Duodenal mucosa (tissue), 2 donors: Measurements from ENCODE around the gene ZC3HAV1.
"Not testable (repeated sequence)": the region's sequence is repeated elsewhere in the genome, so short reads cannot be mapped to it uniquely, and the experiment has no call there.

Experiments used
- H3K27ac ChIP-seq: one replicate; pipeline ENCODE4 v1.7.0; 2013; ENCODE audit warnings: low read depth, low read length
- H3K27me3 ChIP-seq, 2 donors: one replicate each; pipeline ENCODE4 v1.7.0; 2013; ENCODE audit warnings: low read length in 2 of 2, control low read depth in 1 of 2; ENCODE audit not compliant: insufficient read depth in 2 of 2, control insufficient read depth in 1 of 2
- H3K36me3 ChIP-seq, 2 donors: one replicate each; pipeline ENCODE4 v1.7.0; 2013; ENCODE audit warnings: low read length in 2 of 2, control low read depth in 1 of 2; ENCODE audit not compliant: insufficient read depth in 2 of 2, control insufficient read depth in 1 of 2
- H3K4me1 ChIP-seq, 2 donors: one replicate each; pipeline ENCODE4 v1.7.0; 2013; ENCODE audit warnings: low read length in 2 of 2, control low read depth in 1 of 2; ENCODE audit not compliant: insufficient read depth in 2 of 2, control insufficient read depth in 1 of 2
- H3K4me3 ChIP-seq, 2 donors: one replicate each; pipeline ENCODE4 v1.7.0; 2013; ENCODE audit warnings: low read length in 2 of 2, low read depth in 1 of 2
- H3K9ac ChIP-seq, 2 donors: one replicate each; pipeline ENCODE4 v1.7.0; 2013; ENCODE audit warnings: low read length in 2 of 2, low read depth in 1 of 2
- H3K9me3 ChIP-seq, 2 donors: one replicate each; pipeline ENCODE4 v1.7.0; 2013; ENCODE audit warnings: low read length in 2 of 2, control low read depth in 1 of 2; ENCODE audit not compliant: control insufficient read depth in 1 of 2

ZC3HAV1 gene

DNA sequence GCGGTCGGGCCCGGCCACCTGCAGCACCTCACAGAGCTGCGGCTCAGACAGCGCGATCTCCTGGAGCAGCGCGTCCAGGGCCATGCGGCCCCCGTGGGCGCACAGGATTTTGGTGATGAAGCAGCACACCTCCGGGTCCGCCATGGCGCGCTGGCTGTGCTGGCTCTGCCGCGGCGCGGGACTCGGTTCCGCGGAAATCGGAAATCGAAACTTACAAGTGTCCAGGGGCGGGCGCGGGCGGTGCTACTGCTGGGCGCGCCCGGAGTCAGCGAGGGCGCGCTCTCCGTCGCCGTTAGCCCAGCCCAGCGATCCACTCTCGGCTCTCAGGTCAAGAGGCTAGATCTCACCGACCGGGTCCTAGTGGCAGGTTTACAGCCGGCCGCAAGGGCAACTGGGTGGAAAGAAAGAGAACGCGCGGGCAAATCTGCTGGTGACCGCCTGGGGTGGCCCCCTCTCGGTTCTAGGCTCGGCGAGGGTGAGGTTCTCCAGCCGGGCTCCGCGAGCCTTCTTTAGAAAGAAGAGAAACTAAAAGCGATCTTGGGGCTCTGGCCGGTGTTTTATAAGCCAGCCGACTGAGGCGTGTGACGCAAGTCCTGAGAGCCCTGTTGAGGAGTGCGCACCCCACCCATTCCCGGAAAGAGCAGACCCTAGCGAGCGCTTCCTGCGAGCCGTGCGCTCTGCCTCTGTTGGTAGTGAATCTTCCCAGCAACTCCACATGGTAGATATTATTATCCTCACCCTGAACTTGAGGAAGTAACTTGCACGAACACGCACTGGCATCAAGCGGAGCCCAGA is at the start of gene ZC3HAV1:
TSS of gene ZC3HAV1 (minus strand) at position 533 of the 795 bp plus-strand sequence. CDS start at position 144, 389 bp downstream.
- Histone ChIP-seq H3K27ac (peak within 1 kb of the TSS; percentile 97), H3K36me3 (no peaks in the 10 kb centered on the region), H3K9ac (peak within 1 kb of the TSS; percentile 96 to 98), H3K27me3 (no peaks in the 10 kb centered on the region), H3K4me1 (peaks cover 6 to 18% of the 10 kb centered on the region in 2 donors), H3K9me3 (no peaks in the 10 kb centered on the region), H3K4me3 (peak within 1 kb of the TSS; percentile 98 to 99)

DNA sequence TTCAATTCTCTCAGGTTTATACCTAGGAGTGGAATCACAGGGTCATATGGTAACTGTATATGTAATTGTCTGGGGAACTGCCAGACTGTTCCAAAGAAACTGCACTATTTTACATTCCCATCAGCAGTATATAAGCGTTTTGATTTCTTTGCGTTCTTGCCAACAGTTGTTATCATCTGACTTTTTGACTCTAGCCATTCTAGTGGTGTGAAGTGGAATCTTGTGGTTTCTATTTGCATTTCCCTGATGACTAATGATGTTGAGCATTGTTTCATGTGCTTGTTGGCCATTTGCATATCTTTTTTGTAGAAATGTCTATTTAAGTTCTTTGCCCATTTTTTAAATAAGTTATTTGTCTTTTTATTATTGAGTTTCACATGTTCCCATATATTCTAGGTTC is 44.3 kb upstream of the ZC3HAV1 start:
- H3K4me3 ChIP-seq = no peak overlapping the region
- H3K9ac ChIP-seq = no peak overlapping the region
- H3K27ac ChIP-seq = no peak overlapping the region
- H3K4me1 ChIP-seq = no peaks in the 10 kb centered on the region
- no peaks in the 10 kb centered on the region for H3K9me3 ChIP-seq
- H3K36me3 ChIP-seq = no peaks in the 10 kb centered on the region
- no peaks in the 10 kb centered on the region for H3K27me3 ChIP-seq

DNA sequence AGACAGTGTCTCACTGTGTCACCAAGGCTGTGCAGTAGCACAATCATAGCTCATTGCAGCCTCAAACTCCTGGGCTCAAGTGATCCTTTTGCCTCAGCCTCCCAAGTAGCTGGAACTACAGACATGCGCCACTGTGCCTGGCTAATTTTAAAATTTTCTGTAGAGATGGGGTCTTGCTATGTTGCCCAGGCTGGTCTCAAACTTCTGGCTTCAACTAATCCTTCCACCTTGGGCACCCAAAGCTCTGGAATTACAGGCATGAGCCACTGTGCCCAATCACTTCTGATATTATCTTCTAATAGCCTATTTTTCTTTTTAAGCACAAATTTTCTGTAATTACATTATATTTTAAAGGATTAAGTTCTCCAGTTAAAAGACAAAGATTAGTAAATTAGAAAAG is 42.6 kb upstream of the ZC3HAV1 start:
- H3K9ac ChIP-seq = no peak overlapping the region
- no peaks in the 10 kb centered on the region for H3K36me3 ChIP-seq
- no peak overlapping the region for H3K27ac ChIP-seq
- no peak overlapping the region for H3K4me3 ChIP-seq
- H3K4me1 ChIP-seq = no peaks in the 10 kb centered on the region
- no peaks in the 10 kb centered on the region for H3K9me3 ChIP-seq
- H3K27me3 ChIP-seq = no peaks in the 10 kb centered on the region

DNA sequence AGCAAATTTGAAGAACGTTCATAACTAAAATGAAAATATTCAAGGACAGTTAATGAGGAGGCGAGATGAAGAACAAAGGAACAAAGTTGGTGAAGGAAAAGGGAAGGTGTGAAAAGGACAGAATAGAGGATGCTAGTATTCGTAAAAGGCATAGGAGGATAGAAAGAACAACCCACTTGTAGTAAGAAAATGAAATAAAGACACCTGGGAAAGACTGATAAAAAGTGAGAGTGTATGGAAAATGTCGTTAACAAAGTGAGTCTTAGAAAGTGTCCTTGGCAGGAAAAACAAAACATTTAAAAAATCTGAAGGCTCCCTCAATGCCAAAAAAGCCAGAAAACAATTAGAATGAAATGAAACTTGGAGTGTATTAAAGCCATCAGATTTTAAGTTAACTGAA is 29.6 kb upstream of the ZC3HAV1 start:
- no peaks in the 10 kb centered on the region for H3K27me3 ChIP-seq
- no peak overlapping the region for H3K27ac ChIP-seq
- no peak overlapping the region for H3K9ac ChIP-seq
- H3K4me3 ChIP-seq = no peak overlapping the region
- H3K9me3 ChIP-seq = no peaks in the 10 kb centered on the region
- H3K36me3 ChIP-seq = no peaks in the 10 kb centered on the region
- H3K4me1 ChIP-seq = peaks cover 0 to under 1% of the 10 kb centered on the region in 2 donors

DNA sequence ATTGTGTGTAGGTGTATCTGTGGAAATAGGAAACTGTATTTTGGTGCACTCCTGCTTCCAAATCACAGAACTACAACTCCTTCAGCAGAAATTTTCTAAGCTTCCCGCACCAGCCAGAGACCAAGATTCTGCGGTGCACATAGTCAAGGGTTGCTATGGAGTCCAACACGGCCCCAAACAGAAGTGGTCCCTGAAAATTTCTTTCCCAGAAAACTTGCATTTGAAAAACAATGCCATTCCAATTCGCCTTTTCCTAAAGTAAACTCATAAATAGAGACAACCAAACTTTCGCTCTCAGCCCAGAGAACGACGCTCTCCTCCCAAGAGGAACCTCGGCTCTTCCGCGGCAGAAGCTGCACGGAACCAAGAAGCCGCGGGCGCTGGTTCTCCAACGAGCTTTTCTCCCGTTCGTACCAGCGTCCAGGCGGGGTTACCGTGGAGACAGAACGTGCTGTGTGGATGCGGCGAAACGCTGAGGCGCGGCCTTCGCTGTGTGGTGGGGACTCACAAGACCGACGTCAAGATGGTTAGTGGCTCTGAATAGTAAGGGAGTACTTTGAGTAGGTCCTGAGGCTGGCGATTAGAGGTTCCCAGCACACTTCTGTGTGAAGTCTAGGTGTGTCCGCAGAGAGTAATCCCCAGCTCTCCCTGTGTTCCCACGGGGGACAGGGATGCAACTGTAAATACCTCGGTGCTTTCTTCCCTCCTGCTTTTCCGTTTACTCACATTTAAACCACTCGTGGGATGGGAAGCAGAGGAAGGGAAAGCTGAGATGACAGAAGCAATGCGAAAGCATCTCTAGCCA is 24.0 kb upstream of the ZC3HAV1 start:
- Histone ChIP-seq H3K9ac (peak overlapping the region; percentile 45 to 51), H3K4me3 (peak overlapping the region; percentile 79 to 88), H3K27ac (no peak overlapping the region), H3K9me3 (no peaks in the 10 kb centered on the region), H3K4me1 (peaks cover 8 to 10% of the 10 kb centered on the region in 2 donors), H3K27me3 (no peaks in the 10 kb centered on the region), H3K36me3 (no peaks in the 10 kb centered on the region)

DNA sequence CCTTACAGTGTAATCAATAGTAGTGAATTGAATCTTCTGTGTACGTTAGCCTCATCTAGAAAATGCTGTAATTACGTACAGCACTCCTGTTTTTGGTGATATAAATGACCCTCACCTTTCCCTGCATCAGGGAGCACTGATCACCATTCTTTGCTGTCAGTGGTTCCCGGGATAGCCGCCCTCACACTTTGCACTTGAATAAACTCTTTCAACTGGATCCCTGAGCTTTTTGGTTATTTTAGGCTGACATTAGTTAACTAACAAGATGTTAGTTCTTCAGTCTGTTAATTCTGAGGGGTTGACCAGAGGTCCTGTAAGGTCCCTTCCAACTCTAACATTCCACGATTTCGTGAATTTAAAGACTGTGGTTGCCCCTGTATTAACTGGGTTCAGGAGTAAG is 23.4 kb upstream of the ZC3HAV1 start:
- peak overlapping the region; percentile 79 to 88 for H3K4me3 ChIP-seq
- peaks cover 8 to 10% of the 10 kb centered on the region in 2 donors for H3K4me1 ChIP-seq
- no peaks in the 10 kb centered on the region for H3K9me3 ChIP-seq
- H3K36me3 ChIP-seq = no peaks in the 10 kb centered on the region
- peak overlapping the region; percentile 45 to 51 for H3K9ac ChIP-seq
- peaks cover 0 to 1% of the 10 kb centered on the region in 2 donors for H3K27me3 ChIP-seq
- H3K27ac ChIP-seq = no peak overlapping the region

DNA sequence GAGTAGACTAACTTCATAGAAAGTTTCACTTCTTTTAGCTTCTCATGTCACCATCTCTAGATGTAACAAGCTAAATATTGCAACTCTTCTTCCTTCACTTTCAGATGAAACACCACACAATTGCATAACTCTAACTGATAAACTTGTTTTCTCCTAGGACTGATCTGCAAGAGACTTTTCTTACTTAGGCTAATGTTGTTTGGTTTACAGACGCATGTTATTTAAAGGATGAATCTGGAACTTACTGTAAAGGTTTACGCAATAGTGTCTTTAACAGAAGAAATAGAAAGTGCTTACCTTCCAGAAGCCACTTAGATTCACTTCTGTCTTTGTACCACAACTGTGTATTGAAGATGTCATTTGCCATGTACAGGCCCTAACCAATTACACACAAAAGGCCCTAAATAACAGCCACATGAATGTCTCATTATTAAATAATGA is 22.1 kb upstream of the ZC3HAV1 start:
- no peaks in the 10 kb centered on the region for H3K36me3 ChIP-seq
- H3K27ac ChIP-seq = no peak overlapping the region
- peaks cover 8 to 10% of the 10 kb centered on the region in 2 donors for H3K4me1 ChIP-seq
- H3K9ac ChIP-seq = no peak overlapping the region
- no peaks in the 10 kb centered on the region for H3K9me3 ChIP-seq
- peaks cover 0 to 4% of the 10 kb centered on the region in 2 donors for H3K27me3 ChIP-seq
- H3K4me3 ChIP-seq = no peak overlapping the region

DNA sequence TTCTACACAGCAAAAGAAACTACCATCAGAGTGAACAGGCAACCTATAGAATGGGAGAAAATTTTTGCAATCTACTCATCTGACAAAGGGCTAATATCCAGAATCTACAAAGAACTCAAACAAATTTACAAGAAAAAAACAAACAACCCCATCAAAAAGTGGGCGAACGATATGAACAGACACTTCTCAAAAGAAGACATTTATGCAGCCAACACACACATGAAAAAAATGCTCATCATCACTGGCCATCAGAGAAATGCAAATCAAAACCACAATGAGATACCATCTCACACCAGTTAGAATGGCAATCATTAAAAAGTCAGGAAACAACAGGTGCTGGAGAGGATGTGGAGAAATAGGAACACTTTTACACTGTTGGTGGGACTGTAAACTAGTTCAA is 20.3 kb upstream of the ZC3HAV1 start:
- not testable (repeated sequence) for H3K9ac ChIP-seq, H3K36me3 ChIP-seq, H3K4me3 ChIP-seq, H3K27ac ChIP-seq, H3K27me3 ChIP-seq, H3K9me3 ChIP-seq
- peaks cover 8 to 10% of the 10 kb centered on the region in 2 donors for H3K4me1 ChIP-seq

DNA sequence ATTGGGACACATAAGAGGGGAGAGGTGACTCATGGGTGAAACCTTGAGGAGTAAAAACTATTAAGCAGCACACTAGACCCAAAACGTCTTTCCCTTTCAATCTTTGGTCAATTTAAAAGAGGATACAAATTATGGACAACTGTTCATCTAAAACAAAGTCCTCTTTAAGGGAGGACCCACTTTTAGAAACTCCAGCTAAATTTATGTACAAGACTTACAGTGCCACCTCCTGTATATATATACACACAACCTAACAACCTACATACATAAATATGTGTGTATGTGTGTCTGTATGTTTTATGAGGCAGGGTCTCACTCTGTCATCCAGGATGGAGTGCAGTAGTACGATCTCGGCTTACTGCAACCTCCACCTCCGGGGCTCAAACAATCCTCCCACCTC is 18.1 kb upstream of the ZC3HAV1 start:
- H3K9me3 ChIP-seq = no peaks in the 10 kb centered on the region
- no peaks in the 10 kb centered on the region for H3K36me3 ChIP-seq
- H3K9ac ChIP-seq = no peak overlapping the region
- H3K4me3 ChIP-seq = no peak overlapping the region
- no peak overlapping the region for H3K27ac ChIP-seq
- peaks cover 3 to 4% of the 10 kb centered on the region in 2 donors for H3K27me3 ChIP-seq
- peaks cover 0 to 4% of the 10 kb centered on the region in 2 donors for H3K4me1 ChIP-seq

DNA sequence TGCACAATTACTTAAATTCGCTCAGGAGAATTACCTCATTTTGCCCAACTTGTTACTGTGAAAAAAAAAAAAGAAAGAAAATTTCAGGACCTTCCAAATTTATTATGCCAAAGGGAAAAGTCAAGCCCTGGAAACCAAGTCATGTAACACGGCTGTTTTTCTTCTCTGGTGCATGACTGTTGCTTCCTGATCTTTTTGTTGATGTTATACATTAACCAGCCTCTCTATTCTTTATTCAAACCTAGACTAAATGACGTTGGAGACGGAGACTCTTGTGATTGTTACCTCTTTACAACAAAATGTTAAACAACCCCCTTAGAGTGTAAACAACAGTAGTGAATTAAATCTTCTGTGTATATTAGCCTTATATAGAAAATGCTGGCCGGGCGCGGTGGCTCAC is 16.1 kb upstream of the ZC3HAV1 start:
- H3K9me3 ChIP-seq = no peaks in the 10 kb centered on the region

More for the DNA sequence above, 16.1 kb upstream of the ZC3HAV1 start:
- no peak overlapping the region for H3K4me3 ChIP-seq
- H3K27ac ChIP-seq = no peak overlapping the region
- peaks cover 3 to 4% of the 10 kb centered on the region in 2 donors for H3K27me3 ChIP-seq
- no peaks in the 10 kb centered on the region for H3K4me1 ChIP-seq
- H3K9ac ChIP-seq = no peak overlapping the region
- H3K36me3 ChIP-seq = no peaks in the 10 kb centered on the region
